Activated T-cell treated with anti-CD3 and anti-CD28 coated beads for 24 hours (primary cell): Measurements from ENCODE around the gene P2RX4.
"Not testable (repeated sequence)": the region's sequence is repeated elsewhere in the genome, so short reads cannot be mapped to it uniquely, and the experiment has no call there.

Experiments used
- DNase-seq: peaks from one replicate; pipeline ENCODE4 v3.0.0-alpha.2; 2020; ENCODE audit warnings: low read depth

The P2RX4 gene

GRCh38 chr12:121189131-121189530, 20.8 kb upstream of the P2RX4 start:
- DNase-seq: no peak

DNA sequence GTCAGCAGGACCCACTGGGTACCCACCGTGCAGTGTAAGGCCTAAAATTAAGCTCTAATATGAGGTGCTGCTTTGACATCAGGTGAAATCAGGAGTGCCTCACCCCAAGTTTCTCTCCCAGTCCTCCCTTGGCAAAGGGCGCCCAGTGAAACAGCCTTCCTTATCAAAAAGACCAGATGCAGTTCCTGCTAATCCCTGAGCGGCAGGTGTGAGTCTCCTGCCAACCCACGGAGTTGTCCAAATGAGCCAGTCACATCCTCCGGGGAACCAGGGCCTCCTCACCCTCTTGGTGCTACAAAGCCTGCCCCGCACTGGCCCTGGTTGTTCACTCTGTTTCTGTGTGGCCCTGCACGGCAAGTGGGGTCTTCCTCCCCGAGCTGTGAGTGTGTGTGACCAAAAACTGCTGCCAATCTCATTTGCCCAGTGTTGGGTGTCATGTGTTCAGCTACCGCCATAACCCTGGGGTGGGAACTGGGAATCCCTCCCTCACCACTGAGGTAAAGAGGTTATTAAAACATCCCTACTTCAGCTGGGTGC, 20.2 kb upstream of the P2RX4 start:
- no peak for DNase-seq

GRCh38 chr12:121190523-121191031, 19.4 kb upstream of the P2RX4 start:
- DNase-seq: no peak

GRCh38 chr12:121191151-121191550, 18.8 kb upstream of the P2RX4 start:
- no peak for DNase-seq

DNA sequence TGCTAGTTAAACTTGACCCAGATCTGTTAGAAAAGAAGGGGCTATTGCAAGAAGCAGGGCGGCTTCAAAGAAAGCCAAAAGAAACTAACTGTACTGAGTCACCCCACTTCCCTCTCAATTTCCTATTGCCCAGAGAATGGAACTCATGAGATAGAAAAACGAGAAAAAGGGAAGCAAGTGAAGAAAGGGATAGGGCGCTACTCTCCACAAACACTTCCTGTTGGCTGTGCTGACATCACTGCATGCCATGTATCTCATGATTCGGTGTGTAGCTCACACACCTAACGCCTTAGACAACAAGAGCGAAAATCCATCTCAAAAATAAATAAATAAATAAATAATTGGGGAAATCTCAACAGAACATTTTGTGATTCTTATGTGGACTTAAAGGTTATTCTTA, 13.0 kb upstream of the P2RX4 start:
- no peak for DNase-seq

- DNase-seq: no peak
These were observed 11.0 kb upstream of the P2RX4 start for GRCh38 chr12:121198949-121199348.

DNA sequence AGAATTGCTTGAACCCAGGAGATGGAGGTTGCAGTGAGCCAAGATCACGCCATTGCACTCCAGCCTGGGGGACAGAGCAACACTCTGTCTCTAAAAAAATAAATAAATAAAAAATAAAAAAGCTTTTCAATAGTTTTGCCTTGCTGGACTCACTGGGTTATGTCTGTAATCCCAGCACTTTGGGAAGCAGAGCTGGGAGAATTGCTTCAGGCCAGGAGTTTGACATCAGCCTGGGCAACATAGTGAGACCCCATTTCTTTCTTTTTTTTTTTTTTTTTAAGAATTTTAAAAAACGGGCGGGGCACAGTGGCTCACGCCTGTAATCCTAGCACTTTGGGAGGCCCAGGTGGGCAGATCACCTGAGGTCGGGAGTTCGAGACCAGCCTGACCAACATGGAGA, 8.8 kb upstream of the P2RX4 start:
- not testable (repeated sequence) for DNase-seq

- no peak for DNase-seq
These were observed 7.2 kb upstream of the P2RX4 start for GRCh38 chr12:121202407-121203355.

DNA sequence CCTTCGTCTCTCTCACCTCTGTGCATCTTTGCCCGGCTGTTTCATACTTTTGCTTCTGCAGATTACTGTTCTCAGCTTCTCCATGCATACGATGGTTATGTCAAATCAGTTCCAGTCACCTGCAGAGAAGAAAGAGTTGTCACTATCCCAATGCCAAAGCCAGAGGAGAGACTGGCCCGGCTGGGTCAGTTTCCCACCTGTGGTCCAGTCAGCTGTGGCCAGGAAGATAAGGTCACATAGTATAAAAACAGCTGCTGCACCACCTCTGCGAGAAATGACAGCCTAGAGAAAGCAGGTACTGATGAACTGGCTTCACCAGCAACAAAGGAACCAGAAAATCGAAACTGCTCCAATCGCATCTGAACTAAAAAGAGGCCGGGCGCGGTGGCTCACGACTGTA, 6.4 kb upstream of the P2RX4 start:
- no peak for DNase-seq

DNA sequence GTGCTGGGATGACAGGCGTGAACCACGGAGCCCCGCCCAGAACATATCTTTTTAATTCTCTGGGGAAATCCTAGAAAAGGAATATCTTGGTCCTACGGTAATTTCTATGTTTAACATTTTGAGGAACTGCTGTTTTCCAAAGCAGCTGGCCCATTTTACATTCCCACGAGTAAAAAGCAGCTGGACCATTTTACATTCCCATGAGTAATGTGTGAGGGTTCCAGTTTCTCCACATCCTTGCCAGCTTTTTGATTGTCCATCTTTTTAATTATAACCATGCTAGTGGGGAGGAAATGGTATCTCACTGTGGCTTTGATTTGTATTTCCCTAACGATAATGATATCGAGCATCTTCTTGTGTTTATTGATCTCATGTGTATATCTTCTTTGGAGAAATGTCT, 4.4 kb upstream of the P2RX4 start:
- no peak for DNase-seq

GRCh38 chr12:121208571-121208970, 1.4 kb upstream of the P2RX4 start:
- not testable (repeated sequence) for DNase-seq

GRCh38 chr12:121209221-121209620, 708 bp upstream of the P2RX4 start:
- DNase-seq: no peak

- no peak for DNase-seq
These were observed 2.9 kb downstream of the P2RX4 start for GRCh38 chr12:121212875-121213274.

GRCh38 chr12:121214166-121214777, 4.3 kb downstream of the P2RX4 start:
- peak; percentile 28 for DNase-seq

- no peak for DNase-seq
These were observed 5.2 kb downstream of the P2RX4 start for GRCh38 chr12:121214855-121215745.

- no peak for DNase-seq
These were observed 6.2 kb downstream of the P2RX4 start for GRCh38 chr12:121216102-121216501.

DNA sequence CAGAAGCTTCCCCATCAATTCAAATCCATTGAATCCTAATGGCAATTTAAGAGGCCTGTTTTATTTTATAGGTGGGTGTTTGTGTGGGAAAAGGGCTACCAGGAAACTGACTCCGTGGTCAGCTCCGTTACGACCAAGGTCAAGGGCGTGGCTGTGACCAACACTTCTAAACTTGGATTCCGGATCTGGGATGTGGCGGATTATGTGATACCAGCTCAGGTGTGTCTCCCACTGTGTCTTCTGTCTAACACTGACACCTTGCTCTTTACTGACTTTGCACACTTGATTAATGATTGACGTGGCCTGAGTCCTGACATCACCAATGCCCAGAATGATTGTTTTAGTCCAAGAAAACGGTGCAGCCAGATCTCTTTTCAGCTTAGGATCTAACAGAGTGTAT, 7.1 kb downstream of the P2RX4 start:
- no peak for DNase-seq

DNA sequence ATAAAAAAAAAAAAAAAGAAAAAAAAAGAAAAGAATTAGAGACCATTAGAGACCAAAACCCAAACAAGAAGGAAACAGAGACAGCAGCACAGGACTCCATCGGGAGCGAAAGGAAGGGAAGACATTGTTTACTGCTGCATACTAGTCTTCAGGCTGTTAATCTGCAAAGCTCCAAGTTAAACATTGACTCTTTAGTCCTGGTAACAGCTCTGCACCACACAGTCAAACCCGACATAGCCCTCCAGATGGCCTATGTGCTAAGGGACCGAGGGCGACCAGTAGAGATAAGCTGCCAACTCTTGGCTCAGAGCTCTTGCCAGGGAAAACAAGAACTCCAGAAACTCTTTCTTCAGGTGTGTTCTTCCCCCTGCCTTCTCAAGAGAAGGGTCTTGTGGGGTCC, 7.8 kb downstream of the P2RX4 start:
- DNase-seq: no peak

GRCh38 chr12:121218588-121219352, 8.8 kb downstream of the P2RX4 start:
- no peak for DNase-seq

DNA sequence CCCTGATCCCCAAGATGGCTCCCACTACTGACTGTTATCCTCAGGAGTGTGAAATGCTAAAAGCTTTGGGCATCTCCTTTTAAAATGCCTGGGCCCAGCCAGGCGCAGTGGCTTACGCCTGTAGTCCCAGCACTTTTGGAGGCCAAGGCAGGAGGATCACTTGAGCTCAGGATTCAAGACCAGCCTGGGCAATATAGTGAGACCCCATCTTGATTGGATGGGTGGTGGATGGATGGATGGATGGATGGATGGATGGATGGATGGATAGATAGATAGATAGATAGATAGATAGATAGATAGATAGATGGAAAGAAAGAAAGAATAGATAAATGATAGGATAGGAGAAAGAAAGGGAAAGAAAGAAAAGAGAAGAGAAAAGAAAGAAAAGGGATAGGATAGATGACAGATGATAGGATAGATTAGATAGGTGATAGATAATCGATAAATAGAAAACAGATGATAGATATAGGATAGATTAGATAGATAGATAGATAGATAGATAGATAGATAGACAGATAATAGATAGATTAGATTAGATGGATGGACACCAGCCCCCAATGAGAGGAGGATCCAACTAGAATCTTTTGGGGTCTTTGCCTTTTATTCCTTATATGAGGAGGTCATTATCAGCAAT, 9.5 kb downstream of the P2RX4 start:
- DNase-seq: no peak

DNA sequence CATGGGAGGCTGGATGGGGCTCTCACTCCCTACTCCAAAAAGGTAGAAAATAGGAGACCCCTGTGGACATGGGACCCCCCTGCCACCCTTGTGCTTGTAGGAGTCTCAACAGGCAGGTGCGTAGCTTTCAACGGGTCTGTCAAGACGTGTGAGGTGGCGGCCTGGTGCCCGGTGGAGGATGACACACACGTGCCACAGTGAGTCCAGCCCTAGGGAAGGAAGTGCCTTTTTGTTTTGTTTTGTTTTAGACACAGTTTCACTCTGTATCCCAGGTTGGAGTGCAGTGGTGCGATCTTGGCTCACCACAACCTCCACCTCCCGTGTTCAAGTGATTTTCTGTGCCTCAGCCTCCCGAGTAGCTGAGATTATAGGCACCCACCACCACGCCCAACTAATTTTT, 12.9 kb downstream of the P2RX4 start:
- no peak for DNase-seq
